Measurements from ENCODE around the gene ANO3. TPM values are rescaled to one million over a fixed set of nuclear protein-coding genes. Genes with fewer than 3 reads are reported as not detected.

ANO3 gene
- total RNA-seq, 4 donors from 2014 or later, result 1.6 to 1.8 TPM; not detected in 2

GRCh38 chr11:26597899-26598298 is 266.0 kb downstream of the ANO3 start:
- DNase-seq, result no peak
- no peaks in the 10 kb centered on the region for H3K9me3 ChIP-seq
- TF ChIP-seq POLR2A (IDR thresholded peaks at IDR 0.05), result no peak
- TF ChIP-seq, protein P1, sequence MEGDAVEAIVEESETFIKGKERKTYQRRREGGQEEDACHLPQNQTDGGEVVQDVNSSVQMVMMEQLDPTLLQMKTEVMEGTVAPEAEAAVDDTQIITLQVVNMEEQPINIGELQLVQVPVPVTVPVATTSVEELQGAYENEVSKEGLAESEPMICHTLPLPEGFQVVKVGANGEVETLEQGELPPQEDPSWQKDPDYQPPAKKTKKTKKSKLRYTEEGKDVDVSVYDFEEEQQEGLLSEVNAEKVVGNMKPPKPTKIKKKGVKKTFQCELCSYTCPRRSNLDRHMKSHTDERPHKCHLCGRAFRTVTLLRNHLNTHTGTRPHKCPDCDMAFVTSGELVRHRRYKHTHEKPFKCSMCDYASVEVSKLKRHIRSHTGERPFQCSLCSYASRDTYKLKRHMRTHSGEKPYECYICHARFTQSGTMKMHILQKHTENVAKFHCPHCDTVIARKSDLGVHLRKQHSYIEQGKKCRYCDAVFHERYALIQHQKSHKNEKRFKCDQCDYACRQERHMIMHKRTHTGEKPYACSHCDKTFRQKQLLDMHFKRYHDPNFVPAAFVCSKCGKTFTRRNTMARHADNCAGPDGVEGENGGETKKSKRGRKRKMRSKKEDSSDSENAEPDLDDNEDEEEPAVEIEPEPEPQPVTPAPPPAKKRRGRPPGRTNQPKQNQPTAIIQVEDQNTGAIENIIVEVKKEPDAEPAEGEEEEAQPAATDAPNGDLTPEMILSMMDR (IDR thresholded peaks at IDR 0.05), result no peak
- H3K36me3 ChIP-seq, result no peaks in the 10 kb centered on the region
- H3K27me3 ChIP-seq, result no peaks in the 10 kb centered on the region
- intact Hi-C loops (cut with DNase I; ENCODE audit: low total_unique reads), result no loop called here
- H3K4me3 ChIP-seq, result no peak overlapping the region
- H3K4me1 ChIP-seq, result no peaks in the 10 kb centered on the region
- H3K27ac ChIP-seq, result no peak overlapping the region

- Histone ChIP-seq H3K27ac (no peak overlapping the region), H3K4me3 (no peak overlapping the region), H3K36me3 (no peaks in the 10 kb centered on the region), H3K4me1 (no peaks in the 10 kb centered on the region), H3K9me3 (no peaks in the 10 kb centered on the region), H3K27me3 (no peaks in the 10 kb centered on the region)
- TF ChIP-seq, protein P1 (IDR thresholded peaks at IDR 0.05), result no peak
- no peak for TF ChIP-seq POLR2A (IDR thresholded peaks at IDR 0.05)
- intact Hi-C loops (cut with DNase I; ENCODE audit: low total_unique reads), result no loop called here
- no peak for DNase-seq
These were observed 267.5 kb downstream of the ANO3 start for GRCh38 chr11:26599425-26599824.

DNA sequence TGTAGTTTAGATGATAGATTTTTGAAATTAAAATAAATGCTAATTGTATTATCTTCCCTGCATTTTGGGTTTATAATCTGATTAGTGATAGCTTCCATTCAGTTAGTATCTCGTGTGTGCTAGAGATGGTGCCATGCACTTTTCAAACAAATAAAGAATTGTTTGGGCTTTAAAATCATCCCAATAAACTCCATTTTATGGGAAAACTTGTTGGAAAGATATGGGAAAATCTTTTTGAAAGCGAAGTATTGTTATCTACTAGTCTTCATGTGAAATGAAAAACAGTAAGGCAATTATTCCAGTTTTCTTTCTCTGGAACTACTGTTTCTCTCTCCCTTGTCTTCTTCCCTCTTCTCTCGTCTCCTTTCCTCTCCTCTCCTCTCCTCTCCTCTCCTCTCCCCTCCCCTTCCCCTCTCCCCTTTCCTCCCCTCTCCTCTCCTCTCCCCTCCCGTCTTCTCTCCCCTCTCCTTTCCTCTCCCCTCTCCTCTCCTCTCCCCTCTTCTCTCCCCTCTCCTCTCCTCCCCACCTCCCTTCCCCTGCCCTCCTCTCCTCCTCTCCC is 268.0 kb downstream of the ANO3 start:
- Histone ChIP-seq H3K27ac (no peak overlapping the region), H3K27me3 (no peaks in the 10 kb centered on the region), H3K9me3 (no peaks in the 10 kb centered on the region), H3K4me1 (no peaks in the 10 kb centered on the region), H3K4me3 (no peak overlapping the region), H3K36me3 (no peaks in the 10 kb centered on the region)
- no peak for TF ChIP-seq POLR2A (IDR thresholded peaks at IDR 0.05)
- TF ChIP-seq, protein P1 (IDR thresholded peaks at IDR 0.05), result no peak
- no peak for DNase-seq
- intact Hi-C loops (cut with DNase I; ENCODE audit: low total_unique reads), result no loop called here

DNA sequence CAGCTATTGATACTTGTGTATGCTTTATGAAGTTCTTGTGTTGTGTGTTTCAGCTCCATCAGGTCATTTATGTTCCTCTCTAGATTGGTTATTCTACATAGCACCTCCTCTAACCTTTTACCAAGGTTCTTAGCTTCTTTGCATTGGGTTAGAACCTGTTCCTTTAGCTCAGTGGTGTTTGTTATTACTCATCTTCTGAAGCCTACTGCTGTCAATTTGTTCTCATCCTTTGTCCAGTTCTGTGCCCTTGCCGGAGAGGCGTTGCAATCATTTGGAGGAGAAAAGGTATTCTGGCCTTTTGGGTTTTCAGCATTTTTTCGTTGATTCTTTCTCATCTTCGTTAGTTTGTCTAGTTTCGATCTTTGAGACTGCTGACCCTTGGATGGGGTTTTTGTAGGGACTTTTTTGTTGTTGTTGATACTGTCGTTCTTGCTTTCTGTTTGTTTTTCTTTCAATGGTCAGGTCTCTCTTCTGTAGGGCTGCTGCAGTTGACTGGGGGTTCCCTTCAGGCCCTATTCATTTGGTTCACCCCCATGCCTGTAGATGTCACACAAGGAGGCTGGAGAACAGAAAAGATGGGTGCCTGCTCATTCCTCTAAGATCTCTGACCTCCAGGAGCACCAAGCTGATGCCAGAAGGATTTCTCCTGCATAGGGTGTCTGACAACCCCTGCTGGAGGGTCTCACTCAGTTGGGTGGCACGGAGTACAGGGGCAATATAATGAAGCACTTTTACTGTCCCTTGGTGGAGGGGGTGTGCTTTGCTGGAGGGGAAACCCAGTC is 276.0 kb downstream of the ANO3 start:
- Histone ChIP-seq H3K4me1 (no peaks in the 10 kb centered on the region), H3K36me3 (no peaks in the 10 kb centered on the region), H3K4me3 (no peak overlapping the region), H3K27ac (no peak overlapping the region), H3K27me3 (no peaks in the 10 kb centered on the region), H3K9me3 (no peaks in the 10 kb centered on the region)
- intact Hi-C loops (cut with DNase I; ENCODE audit: low total_unique reads), result no loop called here
- TF ChIP-seq, protein P1 (IDR thresholded peaks at IDR 0.05), result no peak
- TF ChIP-seq POLR2A (IDR thresholded peaks at IDR 0.05), result no peak
- no peak for DNase-seq

DNA sequence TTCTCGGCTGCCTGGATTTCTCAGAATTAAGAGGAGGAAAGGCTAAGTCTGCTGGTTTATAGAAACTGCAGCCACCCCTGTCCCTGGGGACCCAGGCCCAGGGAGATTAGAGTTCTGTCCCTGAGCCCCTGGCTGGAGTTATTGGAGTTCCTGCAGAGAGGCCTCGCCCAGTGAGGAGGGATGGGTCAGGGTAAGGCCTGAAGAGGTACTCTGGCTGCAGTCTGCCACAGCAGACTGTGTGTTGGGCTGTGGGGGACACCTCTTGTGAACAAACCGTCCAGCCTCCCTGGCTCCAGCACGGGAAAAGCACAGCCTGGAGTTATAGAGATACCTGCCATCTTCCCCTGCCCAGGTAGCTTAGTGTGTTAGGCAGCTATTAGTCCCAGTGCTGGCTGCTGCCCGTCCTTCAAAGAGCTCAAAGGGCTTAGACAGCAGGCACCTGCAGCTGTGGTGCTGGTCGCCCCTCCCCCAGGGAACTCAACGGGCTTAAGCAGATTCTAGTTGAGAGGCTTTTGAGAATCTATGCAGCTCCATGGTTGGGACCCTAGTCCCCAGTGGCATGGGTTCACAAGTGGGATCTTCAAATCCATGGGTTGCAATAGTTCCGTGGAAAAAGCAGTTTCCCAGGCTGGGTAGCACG is 276.7 kb downstream of the ANO3 start:
- Histone ChIP-seq H3K4me3 (no peak overlapping the region), H3K4me1 (no peaks in the 10 kb centered on the region), H3K27me3 (no peaks in the 10 kb centered on the region), H3K36me3 (no peaks in the 10 kb centered on the region), H3K9me3 (no peaks in the 10 kb centered on the region), H3K27ac (no peak overlapping the region)
- TF ChIP-seq, protein P1 (IDR thresholded peaks at IDR 0.05), result no peak
- TF ChIP-seq POLR2A (IDR thresholded peaks at IDR 0.05), result no peak
- no peak for DNase-seq
- intact Hi-C loops (cut with DNase I; ENCODE audit: low total_unique reads), result no loop called here

Data from uterus (tissue), 4 donors.